Measurements from ENCODE around the gene RARA.
A peak's percentile ranks its signal among the peaks of the same experiment; 100 is the strongest.

The RARA gene

GRCh38 chr17:40352779-40353394 lies 43.9 kb downstream of the RARA start:
- no peaks in the 10 kb centered on the region for H3K27me3 ChIP-seq (ENCODE audit: low read depth)
- in situ Hi-C loops (cut with MboI; ENCODE audit: low sequenced_read_pairs) = loop anchor here (5.0 kb wide), 1 partner anchor 51 kb away; no protein-coding TSS in a partner anchor
- H3K9me3 ChIP-seq = no peaks in the 10 kb centered on the region
- DNase-seq (ENCODE audit: low spot score in 2 of 2) = no peak
- peaks cover 6% of the 10 kb centered on the region for H3K36me3 ChIP-seq (replicated peaks)
- H3K4me3 ChIP-seq = no peak overlapping the region
- H3K4me1 ChIP-seq = peaks cover 10% of the 10 kb centered on the region

GRCh38 chr17:40354221-40355122 lies 45.5 kb downstream of the RARA start:
- H3K9me3 ChIP-seq = no peaks in the 10 kb centered on the region
- no peak for DNase-seq (ENCODE audit: low spot score in 2 of 2)
- in situ Hi-C loops (cut with MboI; ENCODE audit: low sequenced_read_pairs) = loop anchor here (5.0 kb wide), 1 partner anchor 52 kb away; no protein-coding TSS in a partner anchor
- H3K4me3 ChIP-seq = no peak overlapping the region
- H3K27me3 ChIP-seq (ENCODE audit: low read depth) = no peaks in the 10 kb centered on the region
- peaks cover 6% of the 10 kb centered on the region for H3K36me3 ChIP-seq (replicated peaks)
- H3K4me1 ChIP-seq = peaks cover 12% of the 10 kb centered on the region

- Histone ChIP-seq H3K36me3 (replicated peaks) (peaks cover 6% of the 10 kb centered on the region), H3K27me3 (ENCODE audit: low read depth) (no peaks in the 10 kb centered on the region), H3K4me1 (peaks cover 9% of the 10 kb centered on the region), H3K9me3 (no peaks in the 10 kb centered on the region), H3K4me3 (no peak overlapping the region)
- peak; percentile 5 to 86 for DNase-seq (ENCODE audit: low spot score in 2 of 2)
- in situ Hi-C loops (cut with MboI; ENCODE audit: low sequenced_read_pairs) = no loop called here
Measured at GRCh38 chr17:40355123-40355803, 46.3 kb downstream of the RARA start.

- no peak for DNase-seq (ENCODE audit: low spot score in 2 of 2)
- no peaks in the 10 kb centered on the region for H3K27me3 ChIP-seq (ENCODE audit: low read depth)
- H3K9me3 ChIP-seq = no peaks in the 10 kb centered on the region
- in situ Hi-C loops (cut with MboI; ENCODE audit: low sequenced_read_pairs) = no loop called here
- H3K4me1 ChIP-seq = peaks cover 2% of the 10 kb centered on the region; the same call in 1 of the 2 replicates
- peaks cover 6% of the 10 kb centered on the region for H3K36me3 ChIP-seq (replicated peaks)
- no peak overlapping the region for H3K4me3 ChIP-seq
Measured at GRCh38 chr17:40355804-40356758, 47.1 kb downstream of the RARA start.

GRCh38 chr17:40356990-40357881 lies 48.3 kb downstream of the RARA start:
- no peaks in the 10 kb centered on the region for H3K27me3 ChIP-seq (ENCODE audit: low read depth)
- H3K4me1 ChIP-seq = peaks cover 2% of the 10 kb centered on the region; the same call in 1 of the 2 replicates
- no peaks in the 10 kb centered on the region for H3K9me3 ChIP-seq
- H3K36me3 ChIP-seq (replicated peaks) = peaks cover 6% of the 10 kb centered on the region
- no peak overlapping the region for H3K4me3 ChIP-seq
- in situ Hi-C loops (cut with MboI; ENCODE audit: low sequenced_read_pairs) = no loop called here
- no peak for DNase-seq (ENCODE audit: low spot score in 2 of 2)

- Histone ChIP-seq H3K4me3 (no peak overlapping the region), H3K36me3 (replicated peaks) (peaks cover 6% of the 10 kb centered on the region), H3K4me1 (peaks cover 2% of the 10 kb centered on the region; the same call in 1 of the 2 replicates), H3K27me3 (ENCODE audit: low read depth) (no peaks in the 10 kb centered on the region), H3K9me3 (no peaks in the 10 kb centered on the region)
- in situ Hi-C loops (cut with MboI; ENCODE audit: low sequenced_read_pairs) = no loop called here
- peak; percentile 83 to 93 for DNase-seq (ENCODE audit: low spot score in 2 of 2)
Measured at GRCh38 chr17:40358323-40359038, 49.5 kb downstream of the RARA start.

- no peaks in the 10 kb centered on the region for H3K27me3 ChIP-seq (ENCODE audit: low read depth)
- H3K9me3 ChIP-seq = no peaks in the 10 kb centered on the region
- no peak overlapping the region for H3K4me3 ChIP-seq
- peaks cover 2% of the 10 kb centered on the region; the same call in 1 of the 2 replicates for H3K4me1 ChIP-seq
- H3K36me3 ChIP-seq (replicated peaks) = peaks cover 5% of the 10 kb centered on the region
- DNase-seq (ENCODE audit: low spot score in 2 of 2) = no peak
- in situ Hi-C loops (cut with MboI; ENCODE audit: low sequenced_read_pairs) = loop anchor here (5.0 kb wide), 1 partner anchor 172 kb away; no protein-coding TSS in a partner anchor
Measured at GRCh38 chr17:40360091-40360490, 51.1 kb downstream of the RARA start.

- DNase-seq (ENCODE audit: low spot score in 2 of 2) = no peak
- Histone ChIP-seq H3K9me3 (no peaks in the 10 kb centered on the region), H3K36me3 (replicated peaks) (no peaks in the 10 kb centered on the region), H3K4me3 (no peak overlapping the region), H3K27me3 (ENCODE audit: low read depth) (no peaks in the 10 kb centered on the region), H3K4me1 (peaks cover 2% of the 10 kb centered on the region; the same call in 1 of the 2 replicates)
- in situ Hi-C loops (cut with MboI; ENCODE audit: low sequenced_read_pairs) = loop anchor here (5.0 kb wide), 1 partner anchor 171 kb away; no protein-coding TSS in a partner anchor
Measured at GRCh38 chr17:40361063-40361924, 52.3 kb downstream of the RARA start.

GRCh38 chr17:40361925-40362695 lies 53.1 kb downstream of the RARA start:
- no peak for DNase-seq (ENCODE audit: low spot score in 2 of 2)
- Histone ChIP-seq H3K36me3 (replicated peaks) (no peaks in the 10 kb centered on the region), H3K4me3 (peak overlapping the region; percentile 33), H3K4me1 (peaks cover 2% of the 10 kb centered on the region; the same call in 1 of the 2 replicates), H3K9me3 (no peaks in the 10 kb centered on the region), H3K27me3 (ENCODE audit: low read depth) (no peaks in the 10 kb centered on the region)
- in situ Hi-C loops (cut with MboI; ENCODE audit: low sequenced_read_pairs) = loop anchor here (5.0 kb wide), 1 partner anchor 170 kb away; no protein-coding TSS in a partner anchor

- H3K4me1 ChIP-seq = peaks cover 2% of the 10 kb centered on the region; the same call in 1 of the 2 replicates
- no peaks in the 10 kb centered on the region for H3K36me3 ChIP-seq (replicated peaks)
- H3K9me3 ChIP-seq = no peaks in the 10 kb centered on the region
- peak; percentile 69 to 88 for DNase-seq (ENCODE audit: low spot score in 2 of 2)
- peak overlapping the region; percentile 33 for H3K4me3 ChIP-seq
- in situ Hi-C loops (cut with MboI; ENCODE audit: low sequenced_read_pairs) = loop anchor here (5.0 kb wide), 1 partner anchor 170 kb away; no protein-coding TSS in a partner anchor
- no peaks in the 10 kb centered on the region for H3K27me3 ChIP-seq (ENCODE audit: low read depth)
Measured at GRCh38 chr17:40362696-40363110, 53.7 kb downstream of the RARA start.
